ENCODE data around the gene JAK1. TPM values are rescaled to one million over a fixed set of nuclear protein-coding genes. Genes with fewer than 3 reads are reported as not detected.

JAK1 gene
- total RNA-seq, 1 donor from 2014 or later, result 65.1 TPM

DNA sequence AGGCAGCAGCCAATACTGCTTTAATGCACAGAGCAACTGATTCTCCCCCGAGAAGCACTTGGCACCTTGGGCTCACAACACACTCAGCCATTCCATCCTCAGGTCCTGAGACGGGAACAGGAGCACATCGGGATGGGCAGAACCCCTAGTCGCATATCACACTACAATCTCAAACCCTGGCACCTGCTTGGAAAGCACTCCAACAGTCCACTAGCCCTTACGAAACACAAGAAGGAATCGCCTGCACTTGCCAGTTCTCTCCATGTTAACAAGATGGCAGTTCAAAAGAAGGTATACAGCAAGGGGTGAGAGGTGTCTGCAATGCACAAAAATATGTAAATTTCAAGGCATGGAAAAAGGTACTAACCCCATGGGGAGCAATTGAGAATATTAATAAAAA, 21.4 kb downstream of the JAK1 start:
- H3K27me3 Mint-ChIP-seq (ENCODE audit: low read depth), result no peaks in the 10 kb centered on the region
- H3K4me1 Mint-ChIP-seq, result peaks cover 18% of the 10 kb centered on the region
- TF ChIP-seq, protein P1, sequence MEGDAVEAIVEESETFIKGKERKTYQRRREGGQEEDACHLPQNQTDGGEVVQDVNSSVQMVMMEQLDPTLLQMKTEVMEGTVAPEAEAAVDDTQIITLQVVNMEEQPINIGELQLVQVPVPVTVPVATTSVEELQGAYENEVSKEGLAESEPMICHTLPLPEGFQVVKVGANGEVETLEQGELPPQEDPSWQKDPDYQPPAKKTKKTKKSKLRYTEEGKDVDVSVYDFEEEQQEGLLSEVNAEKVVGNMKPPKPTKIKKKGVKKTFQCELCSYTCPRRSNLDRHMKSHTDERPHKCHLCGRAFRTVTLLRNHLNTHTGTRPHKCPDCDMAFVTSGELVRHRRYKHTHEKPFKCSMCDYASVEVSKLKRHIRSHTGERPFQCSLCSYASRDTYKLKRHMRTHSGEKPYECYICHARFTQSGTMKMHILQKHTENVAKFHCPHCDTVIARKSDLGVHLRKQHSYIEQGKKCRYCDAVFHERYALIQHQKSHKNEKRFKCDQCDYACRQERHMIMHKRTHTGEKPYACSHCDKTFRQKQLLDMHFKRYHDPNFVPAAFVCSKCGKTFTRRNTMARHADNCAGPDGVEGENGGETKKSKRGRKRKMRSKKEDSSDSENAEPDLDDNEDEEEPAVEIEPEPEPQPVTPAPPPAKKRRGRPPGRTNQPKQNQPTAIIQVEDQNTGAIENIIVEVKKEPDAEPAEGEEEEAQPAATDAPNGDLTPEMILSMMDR (IDR thresholded peaks at IDR 0.05; ENCODE audit: unreplicated experiment), result no peak
- H3K9me3 Mint-ChIP-seq, result no peaks in the 10 kb centered on the region
- H3K27ac Mint-ChIP-seq, result no peak overlapping the region
- H3K4me3 Mint-ChIP-seq, result no peak overlapping the region
- no peak for DNase-seq (ENCODE audit: low spot score in 2 of 2, unreplicated experiment in 2 of 2)
- H3K36me3 Mint-ChIP-seq, result peaks cover 1% of the 10 kb centered on the region

DNA sequence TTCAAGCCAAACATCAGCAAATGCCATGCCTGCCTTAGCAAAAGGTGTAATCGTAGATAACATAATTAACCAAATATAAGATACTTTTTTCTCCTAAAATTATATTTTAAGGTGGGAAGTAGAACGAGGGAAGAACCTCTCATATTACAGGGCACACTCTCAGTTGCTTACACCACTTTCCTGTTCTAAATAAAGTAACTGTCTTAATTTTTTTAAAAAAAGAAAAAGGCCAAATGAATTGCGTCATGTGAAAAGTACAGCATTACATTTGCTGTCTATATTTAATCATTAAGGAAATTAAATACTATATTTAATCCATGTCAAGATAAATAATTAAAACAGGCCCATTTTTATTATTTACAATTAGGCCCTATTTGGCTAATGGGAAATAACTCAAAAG, 23.7 kb downstream of the JAK1 start:
- peaks cover 1% of the 10 kb centered on the region for H3K36me3 Mint-ChIP-seq

DNA sequence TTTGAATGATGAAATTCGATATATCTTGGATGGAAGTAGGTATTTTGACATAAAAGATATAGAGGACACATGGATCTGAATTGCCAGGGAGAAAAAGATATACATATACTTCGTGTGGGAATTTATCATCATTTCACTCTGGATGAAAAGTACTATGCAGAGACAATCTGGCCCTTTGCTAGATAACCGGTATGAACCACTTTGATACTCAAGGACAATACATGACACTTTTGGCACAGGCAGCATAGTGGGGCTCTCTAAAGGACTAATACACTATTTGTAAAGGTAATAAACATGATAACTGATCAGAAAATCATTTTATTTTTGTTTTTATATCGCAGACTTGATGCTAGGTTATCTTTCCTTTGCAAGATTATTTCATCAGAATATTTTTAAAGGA, 24.2 kb downstream of the JAK1 start:
- peaks cover 5% of the 10 kb centered on the region for H3K9me3 Mint-ChIP-seq
- no peak overlapping the region for H3K4me3 Mint-ChIP-seq
- no peaks in the 10 kb centered on the region for H3K4me1 Mint-ChIP-seq
- H3K27ac Mint-ChIP-seq, result no peak overlapping the region
- TF ChIP-seq, protein P1 (IDR thresholded peaks at IDR 0.05; ENCODE audit: unreplicated experiment), result no peak
- H3K36me3 Mint-ChIP-seq, result peaks cover 1% of the 10 kb centered on the region
- DNase-seq (ENCODE audit: low spot score in 2 of 2, unreplicated experiment in 2 of 2), result no peak
- no peaks in the 10 kb centered on the region for H3K27me3 Mint-ChIP-seq (ENCODE audit: low read depth)

More for the DNA sequence above, 23.7 kb downstream of the JAK1 start:
- TF ChIP-seq, protein P1 (IDR thresholded peaks at IDR 0.05; ENCODE audit: unreplicated experiment), result no peak
- no peaks in the 10 kb centered on the region for H3K27me3 Mint-ChIP-seq (ENCODE audit: low read depth)
- no peak overlapping the region for H3K4me3 Mint-ChIP-seq
- DNase-seq (ENCODE audit: low spot score in 2 of 2, unreplicated experiment in 2 of 2), result no peak
- H3K9me3 Mint-ChIP-seq, result peaks cover 5% of the 10 kb centered on the region
- H3K4me1 Mint-ChIP-seq, result no peaks in the 10 kb centered on the region
- no peak overlapping the region for H3K27ac Mint-ChIP-seq

DNA sequence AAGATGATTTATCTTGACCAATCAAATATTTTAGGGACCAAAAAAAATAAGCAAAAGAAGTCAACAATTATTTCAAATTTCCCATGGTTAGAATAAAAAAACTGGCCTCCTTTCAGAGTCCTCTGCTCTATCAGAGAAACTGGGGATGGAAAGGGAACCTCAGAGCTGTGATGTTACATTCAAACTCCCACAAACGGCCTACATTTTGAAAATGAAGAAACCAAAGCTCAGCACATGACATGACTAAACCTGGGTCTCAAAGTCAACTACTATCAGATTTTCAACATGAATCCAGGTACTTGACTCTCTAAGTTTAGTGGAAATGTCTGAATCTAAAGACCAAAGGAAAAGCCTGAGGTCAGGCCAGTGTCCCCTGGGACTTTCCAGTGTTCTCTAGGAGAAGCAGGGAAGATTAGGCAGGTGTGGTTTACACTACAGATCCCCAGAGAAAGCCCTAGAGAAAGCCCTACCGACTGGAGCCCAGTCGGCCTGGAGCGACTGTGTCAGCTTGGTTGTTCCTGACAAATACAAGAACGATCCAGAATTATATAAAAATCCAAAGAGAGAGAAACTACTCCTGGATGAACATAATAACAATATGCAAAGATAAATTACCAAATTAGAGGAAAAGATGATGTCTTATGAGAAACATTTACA, 24.8 kb downstream of the JAK1 start:
- Mint-ChIP-seq H3K36me3 (peaks cover 1% of the 10 kb centered on the region), H3K27me3 (ENCODE audit: low read depth) (no peaks in the 10 kb centered on the region), H3K9me3 (peaks cover 5% of the 10 kb centered on the region), H3K4me1 (no peaks in the 10 kb centered on the region), H3K27ac (no peak overlapping the region), H3K4me3 (no peak overlapping the region)
- no peak for DNase-seq (ENCODE audit: low spot score in 2 of 2, unreplicated experiment in 2 of 2)
- TF ChIP-seq, protein P1 (IDR thresholded peaks at IDR 0.05; ENCODE audit: unreplicated experiment), result no peak

DNA sequence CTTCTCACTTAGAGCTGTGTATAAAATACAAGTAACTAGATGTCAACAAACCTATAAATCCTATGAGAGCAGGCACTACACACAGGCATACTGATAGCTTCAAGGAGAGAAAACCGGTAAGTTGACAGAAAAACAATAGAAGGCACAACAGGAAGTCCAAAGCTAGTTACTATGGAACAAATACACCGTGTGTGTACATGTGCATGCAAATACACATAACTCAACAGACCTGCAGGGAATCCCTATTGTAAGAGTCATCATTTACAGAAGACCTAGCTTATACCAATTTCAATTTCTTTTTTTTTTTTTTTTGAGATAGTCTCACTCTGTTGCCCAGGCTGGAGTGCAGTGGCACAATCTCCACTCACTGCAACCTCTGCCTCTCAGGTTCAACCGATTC, 26.3 kb downstream of the JAK1 start:
- Mint-ChIP-seq H3K27me3 (ENCODE audit: low read depth) (no peaks in the 10 kb centered on the region), H3K9me3 (peaks cover 5% of the 10 kb centered on the region), H3K4me1 (no peaks in the 10 kb centered on the region), H3K4me3 (no peak overlapping the region), H3K27ac (no peak overlapping the region), H3K36me3 (no peaks in the 10 kb centered on the region)
- TF ChIP-seq, protein P1 (IDR thresholded peaks at IDR 0.05; ENCODE audit: unreplicated experiment), result no peak
- DNase-seq (ENCODE audit: low spot score in 2 of 2, unreplicated experiment in 2 of 2), result no peak
